ENCODE data around the gene ROS1.

Gene ROS1

GRCh38 chr6:117272891-117273290, 152.9 kb downstream of the ROS1 start:
- in situ Hi-C loops (cut with MboI; ENCODE audit: low sequenced_read_pairs, unreplicated experiment), result no loop called here
- no peak for TF ChIP-seq CTCF (IDR thresholded peaks at IDR 0.05; ENCODE audit: borderline replicate concordance, control extremely low read depth, extremely low read depth, insufficient read depth, missing control alignments)
- DNase-seq (ENCODE audit: low spot score), result no peak

GRCh38 chr6:117272032-117272866, 153.5 kb downstream of the ROS1 start:
- TF ChIP-seq CTCF (IDR thresholded peaks at IDR 0.05; ENCODE audit: borderline replicate concordance, control extremely low read depth, extremely low read depth, insufficient read depth, missing control alignments), result no peak
- in situ Hi-C loops (cut with MboI; ENCODE audit: low sequenced_read_pairs, unreplicated experiment), result no loop called here
- no peak for DNase-seq (ENCODE audit: low spot score)

GRCh38 chr6:117270843-117271507, 154.8 kb downstream of the ROS1 start:
- no peak for TF ChIP-seq CTCF (IDR thresholded peaks at IDR 0.05; ENCODE audit: borderline replicate concordance, control extremely low read depth, extremely low read depth, insufficient read depth, missing control alignments)
- in situ Hi-C loops (cut with MboI; ENCODE audit: low sequenced_read_pairs, unreplicated experiment), result no loop called here
- DNase-seq (ENCODE audit: low spot score), result no peak

GRCh38 chr6:117270055-117270842, 155.5 kb downstream of the ROS1 start:
- peak; percentile 15 for DNase-seq (ENCODE audit: low spot score)
- in situ Hi-C loops (cut with MboI; ENCODE audit: low sequenced_read_pairs, unreplicated experiment), result no loop called here
- no peak for TF ChIP-seq CTCF (IDR thresholded peaks at IDR 0.05; ENCODE audit: borderline replicate concordance, control extremely low read depth, extremely low read depth, insufficient read depth, missing control alignments)

- in situ Hi-C loops (cut with MboI; ENCODE audit: low sequenced_read_pairs, unreplicated experiment), result no loop called here
- DNase-seq (ENCODE audit: low spot score), result no peak
- TF ChIP-seq CTCF (IDR thresholded peaks at IDR 0.05; ENCODE audit: borderline replicate concordance, control extremely low read depth, extremely low read depth, insufficient read depth, missing control alignments), result no peak
These were observed 156.1 kb downstream of the ROS1 start for GRCh38 chr6:117269638-117270054.

GRCh38 chr6:117268924-117269323, 156.8 kb downstream of the ROS1 start:
- in situ Hi-C loops (cut with MboI; ENCODE audit: low sequenced_read_pairs, unreplicated experiment), result no loop called here
- no peak for TF ChIP-seq CTCF (IDR thresholded peaks at IDR 0.05; ENCODE audit: borderline replicate concordance, control extremely low read depth, extremely low read depth, insufficient read depth, missing control alignments)

More at GRCh38 chr6:117268924-117269323, 156.8 kb downstream of the ROS1 start:
- no peak for DNase-seq (ENCODE audit: low spot score)
